ENCODE measurements around the gene CSTPP1.

Gene CSTPP1

DNA sequence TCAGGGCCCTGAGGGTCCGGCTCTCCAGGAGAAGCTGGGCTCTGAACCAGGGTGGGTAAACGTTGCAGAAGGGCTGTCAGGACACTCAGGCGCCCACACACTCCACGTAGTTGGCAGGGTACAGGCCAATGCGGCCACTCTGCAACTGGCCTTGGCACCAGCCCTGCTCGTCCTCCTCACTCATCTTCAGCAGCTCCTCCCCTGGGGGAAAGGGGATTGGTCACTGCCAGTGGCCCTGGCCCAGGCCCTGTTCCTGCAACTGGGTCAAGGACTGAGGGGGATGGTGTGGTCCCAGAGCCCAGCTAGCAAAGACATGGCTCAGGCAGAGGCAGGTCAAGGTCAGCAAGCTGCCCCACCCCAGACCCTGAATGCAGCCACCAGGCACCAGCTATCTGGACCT is 241.3 kb downstream of the CSTPP1 start:
- TF ChIP-seq ZC3H10 (CRISPR knock-in tag; IDR thresholded peaks at IDR 0.05) (no peak), GLIS3 (CRISPR knock-in tag; IDR thresholded peaks at IDR 0.05) (no peak), TCF4 (CRISPR knock-in tag; IDR thresholded peaks at IDR 0.05; ENCODE audit: borderline replicate concordance) (no peak), ZNF8 (CRISPR knock-in tag; IDR thresholded peaks at IDR 0.05) (no peak), OSR1 (CRISPR knock-in tag; IDR thresholded peaks at IDR 0.05) (no peak), TOX (CRISPR knock-in tag; IDR thresholded peaks at IDR 0.05; ENCODE audit: borderline replicate concordance) (no peak), ESRRG (CRISPR knock-in tag; IDR thresholded peaks at IDR 0.05) (no peak), ISL1 (CRISPR knock-in tag; IDR thresholded peaks at IDR 0.05) (no peak)
- TF ChIP-seq, protein P1, sequence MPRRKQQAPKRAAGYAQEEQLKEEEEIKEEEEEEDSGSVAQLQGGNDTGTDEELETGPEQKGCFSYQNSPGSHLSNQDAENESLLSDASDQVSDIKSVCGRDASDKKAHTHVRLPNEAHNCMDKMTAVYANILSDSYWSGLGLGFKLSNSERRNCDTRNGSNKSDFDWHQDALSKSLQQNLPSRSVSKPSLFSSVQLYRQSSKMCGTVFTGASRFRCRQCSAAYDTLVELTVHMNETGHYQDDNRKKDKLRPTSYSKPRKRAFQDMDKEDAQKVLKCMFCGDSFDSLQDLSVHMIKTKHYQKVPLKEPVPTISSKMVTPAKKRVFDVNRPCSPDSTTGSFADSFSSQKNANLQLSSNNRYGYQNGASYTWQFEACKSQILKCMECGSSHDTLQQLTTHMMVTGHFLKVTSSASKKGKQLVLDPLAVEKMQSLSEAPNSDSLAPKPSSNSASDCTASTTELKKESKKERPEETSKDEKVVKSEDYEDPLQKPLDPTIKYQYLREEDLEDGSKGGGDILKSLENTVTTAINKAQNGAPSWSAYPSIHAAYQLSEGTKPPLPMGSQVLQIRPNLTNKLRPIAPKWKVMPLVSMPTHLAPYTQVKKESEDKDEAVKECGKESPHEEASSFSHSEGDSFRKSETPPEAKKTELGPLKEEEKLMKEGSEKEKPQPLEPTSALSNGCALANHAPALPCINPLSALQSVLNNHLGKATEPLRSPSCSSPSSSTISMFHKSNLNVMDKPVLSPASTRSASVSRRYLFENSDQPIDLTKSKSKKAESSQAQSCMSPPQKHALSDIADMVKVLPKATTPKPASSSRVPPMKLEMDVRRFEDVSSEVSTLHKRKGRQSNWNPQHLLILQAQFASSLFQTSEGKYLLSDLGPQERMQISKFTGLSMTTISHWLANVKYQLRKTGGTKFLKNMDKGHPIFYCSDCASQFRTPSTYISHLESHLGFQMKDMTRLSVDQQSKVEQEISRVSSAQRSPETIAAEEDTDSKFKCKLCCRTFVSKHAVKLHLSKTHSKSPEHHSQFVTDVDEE (CRISPR knock-in tag; IDR thresholded peaks at IDR 0.05): no peak
- TF ChIP-seq, protein P2, sequence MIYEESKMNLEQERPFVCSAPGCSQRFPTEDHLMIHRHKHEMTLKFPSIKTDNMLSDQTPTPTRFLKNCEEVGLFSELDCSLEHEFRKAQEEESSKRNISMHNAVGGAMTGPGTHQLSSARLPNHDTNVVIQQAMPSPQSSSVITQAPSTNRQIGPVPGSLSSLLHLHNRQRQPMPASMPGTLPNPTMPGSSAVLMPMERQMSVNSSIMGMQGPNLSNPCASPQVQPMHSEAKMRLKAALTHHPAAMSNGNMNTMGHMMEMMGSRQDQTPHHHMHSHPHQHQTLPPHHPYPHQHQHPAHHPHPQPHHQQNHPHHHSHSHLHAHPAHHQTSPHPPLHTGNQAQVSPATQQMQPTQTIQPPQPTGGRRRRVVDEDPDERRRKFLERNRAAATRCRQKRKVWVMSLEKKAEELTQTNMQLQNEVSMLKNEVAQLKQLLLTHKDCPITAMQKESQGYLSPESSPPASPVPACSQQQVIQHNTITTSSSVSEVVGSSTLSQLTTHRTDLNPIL (CRISPR knock-in tag; IDR thresholded peaks at IDR 0.05; ENCODE audit: low read depth): no peak
- TF ChIP-seq, protein P3, sequence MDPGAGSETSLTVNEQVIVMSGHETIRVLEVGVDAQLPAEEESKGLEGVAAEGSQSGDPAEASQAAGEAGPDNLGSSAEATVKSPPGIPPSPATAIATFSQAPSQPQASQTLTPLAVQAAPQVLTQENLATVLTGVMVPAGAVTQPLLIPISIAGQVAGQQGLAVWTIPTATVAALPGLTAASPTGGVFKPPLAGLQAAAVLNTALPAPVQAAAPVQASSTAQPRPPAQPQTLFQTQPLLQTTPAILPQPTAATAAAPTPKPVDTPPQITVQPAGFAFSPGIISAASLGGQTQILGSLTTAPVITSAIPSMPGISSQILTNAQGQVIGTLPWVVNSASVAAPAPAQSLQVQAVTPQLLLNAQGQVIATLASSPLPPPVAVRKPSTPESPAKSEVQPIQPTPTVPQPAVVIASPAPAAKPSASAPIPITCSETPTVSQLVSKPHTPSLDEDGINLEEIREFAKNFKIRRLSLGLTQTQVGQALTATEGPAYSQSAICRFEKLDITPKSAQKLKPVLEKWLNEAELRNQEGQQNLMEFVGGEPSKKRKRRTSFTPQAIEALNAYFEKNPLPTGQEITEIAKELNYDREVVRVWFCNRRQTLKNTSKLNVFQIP (CRISPR knock-in tag; IDR thresholded peaks at IDR 0.05; ENCODE audit: borderline replicate concordance, low read depth): no peak
- TF ChIP-seq, protein P4, sequence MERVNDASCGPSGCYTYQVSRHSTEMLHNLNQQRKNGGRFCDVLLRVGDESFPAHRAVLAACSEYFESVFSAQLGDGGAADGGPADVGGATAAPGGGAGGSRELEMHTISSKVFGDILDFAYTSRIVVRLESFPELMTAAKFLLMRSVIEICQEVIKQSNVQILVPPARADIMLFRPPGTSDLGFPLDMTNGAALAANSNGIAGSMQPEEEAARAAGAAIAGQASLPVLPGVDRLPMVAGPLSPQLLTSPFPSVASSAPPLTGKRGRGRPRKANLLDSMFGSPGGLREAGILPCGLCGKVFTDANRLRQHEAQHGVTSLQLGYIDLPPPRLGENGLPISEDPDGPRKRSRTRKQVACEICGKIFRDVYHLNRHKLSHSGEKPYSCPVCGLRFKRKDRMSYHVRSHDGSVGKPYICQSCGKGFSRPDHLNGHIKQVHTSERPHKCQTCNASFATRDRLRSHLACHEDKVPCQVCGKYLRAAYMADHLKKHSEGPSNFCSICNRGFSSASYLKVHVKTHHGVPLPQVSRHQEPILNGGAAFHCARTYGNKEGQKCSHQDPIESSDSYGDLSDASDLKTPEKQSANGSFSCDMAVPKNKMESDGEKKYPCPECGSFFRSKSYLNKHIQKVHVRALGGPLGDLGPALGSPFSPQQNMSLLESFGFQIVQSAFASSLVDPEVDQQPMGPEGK (CRISPR knock-in tag; IDR thresholded peaks at IDR 0.05; ENCODE audit: borderline replicate concordance): no peak
- ATAC-seq: no peak

- TF ChIP-seq ESRRG (CRISPR knock-in tag; IDR thresholded peaks at IDR 0.05): no peak
- no peak for ATAC-seq
Observed at GRCh38 chr11:47178316-47178715, 241.8 kb downstream of the CSTPP1 start.

GRCh38 chr11:47178737-47179654 is 242.4 kb downstream of the CSTPP1 start:
- ATAC-seq: no peak
- TF ChIP-seq RARB (CRISPR knock-in tag; IDR thresholded peaks at IDR 0.05) (no peak), CSDC2 (CRISPR knock-in tag; IDR thresholded peaks at IDR 0.05) (no peak), ZNF8 (CRISPR knock-in tag; IDR thresholded peaks at IDR 0.05) (no peak), TCF4 (CRISPR knock-in tag; IDR thresholded peaks at IDR 0.05; ENCODE audit: borderline replicate concordance) (no peak), SNAI2 (CRISPR knock-in tag; IDR thresholded peaks at IDR 0.05) (no peak), ZNF70 (CRISPR knock-in tag; IDR thresholded peaks at IDR 0.05) (no peak), TOX (CRISPR knock-in tag; IDR thresholded peaks at IDR 0.05; ENCODE audit: borderline replicate concordance) (no peak), ZNF565 (CRISPR knock-in tag; conservative IDR thresholded peaks at IDR 0.05; ENCODE audit: low read depth) (no peak), PPARA (CRISPR knock-in tag; IDR thresholded peaks at IDR 0.05; ENCODE audit: borderline replicate concordance) (no peak), OSR1 (CRISPR knock-in tag; IDR thresholded peaks at IDR 0.05) (no peak)
- TF ChIP-seq, protein P2 (CRISPR knock-in tag; IDR thresholded peaks at IDR 0.05; ENCODE audit: low read depth): no peak
- TF ChIP-seq, protein P1 (CRISPR knock-in tag; IDR thresholded peaks at IDR 0.05): no peak
- TF ChIP-seq, protein P4 (CRISPR knock-in tag; IDR thresholded peaks at IDR 0.05; ENCODE audit: borderline replicate concordance): no peak
- TF ChIP-seq, protein P3 (CRISPR knock-in tag; IDR thresholded peaks at IDR 0.05; ENCODE audit: borderline replicate concordance, low read depth): no peak
